Type B pancreatic cell (in vitro differentiated cells): Measurements from ENCODE around the gene FAM227B. TPM values are rescaled to one million over a fixed set of nuclear protein-coding genes. Genes with fewer than 3 reads are reported as not detected.

Experiments used
- DNase-seq: peaks from one replicate; pipeline ENCODE4 v3.0.0; 2021; ENCODE audit warnings: mixed read lengths; ENCODE audit not compliant: unreplicated experiment; ENCODE audit errors: extremely low spot score
- H3K27ac Mint-ChIP-seq: 2 replicates; pipeline ENCODE4 v1.8.0; 2021; ENCODE audit warnings: mild to moderate bottlenecking, mixed read lengths
- H3K27me3 Mint-ChIP-seq: 2 replicates; pipeline ENCODE4 v1.8.0; 2021; ENCODE audit warnings: mixed read lengths
- H3K36me3 Mint-ChIP-seq: 2 replicates; pipeline ENCODE4 v1.8.0; 2021; ENCODE audit warnings: mixed read lengths
- H3K4me1 Mint-ChIP-seq: one replicate; pipeline ENCODE4 v1.8.0; 2021; ENCODE audit warnings: mixed read lengths; ENCODE audit not compliant: unreplicated experiment
- H3K4me3 Mint-ChIP-seq: 2 replicates; pipeline ENCODE4 v1.8.0; 2021; ENCODE audit warnings: mild to moderate bottlenecking, mixed read lengths
- H3K9me3 Mint-ChIP-seq: 2 replicates; pipeline ENCODE4 v1.8.0; 2021; ENCODE audit warnings: mixed read lengths
- CTCF ChIP-seq: fragments of 200-600 bp; sonication (generic); conservative IDR thresholded peaks from 2 replicates; pipeline ENCODE4 v1.5.0; 2021; ENCODE audit warnings: antibody characterized with exemption, mild to moderate bottlenecking
- total RNA-seq: library from RNA; stranded (reverse); gene quantifications from 2 replicates; pipeline ENCODE4 v1.2.1, GENCODE V29; 2021; ENCODE audit warnings: low replicate concordance

FAM227B gene
- total RNA-seq, 1 donor from 2014 or later = 7.3 TPM

DNA sequence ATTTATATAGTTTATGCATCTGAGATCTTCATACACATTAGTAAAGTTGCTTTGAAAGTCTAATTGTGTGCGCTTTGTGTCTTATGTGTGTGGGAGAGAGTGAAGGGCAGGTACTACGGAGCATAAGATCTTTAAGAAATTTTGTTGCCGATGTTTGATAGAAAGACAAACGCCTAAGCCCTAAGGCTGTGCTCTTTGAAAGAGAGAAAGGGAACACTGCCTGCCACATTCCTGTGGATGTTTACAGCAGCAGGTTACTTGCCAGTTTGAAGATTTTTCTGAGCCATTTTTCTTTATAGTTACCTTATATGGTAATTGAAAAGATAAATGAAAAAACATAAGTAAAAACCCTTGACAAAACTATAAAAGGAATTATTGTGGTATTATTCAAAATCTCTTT lies 17.2 kb upstream of the FAM227B start:
- peaks cover 23% of the 10 kb centered on the region for H3K36me3 Mint-ChIP-seq
- DNase-seq = no peak
- peak overlapping the region; percentile 63 for H3K27ac Mint-ChIP-seq
- no peaks in the 10 kb centered on the region for H3K27me3 Mint-ChIP-seq
- TF ChIP-seq CTCF = no peak
- peak overlapping the region; percentile 4 for H3K4me3 Mint-ChIP-seq
- peaks cover 7% of the 10 kb centered on the region for H3K4me1 Mint-ChIP-seq
- no peaks in the 10 kb centered on the region for H3K9me3 Mint-ChIP-seq

DNA sequence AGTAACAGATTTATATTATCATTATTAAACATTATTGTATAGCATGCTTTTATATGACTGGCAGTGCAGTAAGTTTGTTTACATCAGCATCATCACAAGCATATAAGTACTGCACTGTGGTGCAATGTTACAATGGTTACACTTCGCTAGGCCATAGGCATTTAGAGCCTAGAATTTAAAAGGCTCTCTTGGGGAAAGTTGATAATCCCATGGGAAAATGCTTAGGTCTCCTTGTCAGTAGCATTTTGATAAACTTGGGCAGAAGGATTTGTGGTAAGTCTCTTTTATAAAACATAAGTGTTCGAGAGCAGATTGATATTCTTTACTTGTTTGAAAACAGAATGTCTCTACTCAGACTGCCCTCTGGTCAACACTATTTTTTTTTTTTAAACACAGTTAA lies 7.8 kb upstream of the FAM227B start:
- H3K27ac Mint-ChIP-seq = no peak overlapping the region
- no peaks in the 10 kb centered on the region for H3K27me3 Mint-ChIP-seq
- peaks cover 40% of the 10 kb centered on the region for H3K36me3 Mint-ChIP-seq
- DNase-seq = no peak
- peaks cover 4% of the 10 kb centered on the region for H3K9me3 Mint-ChIP-seq
- no peak for TF ChIP-seq CTCF
- peaks cover 2% of the 10 kb centered on the region for H3K4me1 Mint-ChIP-seq
- H3K4me3 Mint-ChIP-seq = no peak overlapping the region

GRCh38 chr15:49627407-49627877 lies 6.8 kb upstream of the FAM227B start:
- no peak for DNase-seq
- peaks cover 6% of the 10 kb centered on the region for H3K9me3 Mint-ChIP-seq
- H3K36me3 Mint-ChIP-seq = peaks cover 42% of the 10 kb centered on the region

DNA sequence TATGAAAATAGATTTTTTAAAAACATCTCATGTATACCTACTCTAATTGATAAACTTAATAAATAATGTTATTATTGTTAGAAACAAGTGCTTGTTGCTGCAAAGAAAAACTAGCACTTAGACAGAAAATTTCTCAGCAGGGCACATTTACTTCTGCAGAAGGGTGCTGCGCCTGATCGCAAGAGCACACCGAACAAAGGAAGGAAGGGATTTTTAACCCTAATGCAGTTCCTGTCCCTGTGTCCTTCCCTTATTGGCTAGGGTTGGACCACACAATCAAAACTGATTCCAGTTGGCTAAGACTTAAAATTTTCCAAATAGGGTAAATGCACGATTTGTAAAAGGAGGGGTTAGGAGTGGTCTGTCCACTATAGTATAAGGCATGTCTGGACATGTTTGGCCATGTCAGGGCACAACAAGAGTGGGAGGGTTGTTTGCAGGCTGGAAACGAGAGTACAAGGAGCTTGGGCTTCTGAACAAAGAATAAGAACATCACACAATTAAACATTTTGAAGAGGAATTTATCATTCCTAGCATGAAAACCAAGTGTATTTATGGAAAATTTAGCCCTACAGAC lies 4.9 kb upstream of the FAM227B start:
- DNase-seq = no peak
- no peaks in the 10 kb centered on the region for H3K27me3 Mint-ChIP-seq
- peaks cover 47% of the 10 kb centered on the region for H3K36me3 Mint-ChIP-seq
- H3K4me1 Mint-ChIP-seq = peaks cover 14% of the 10 kb centered on the region
- TF ChIP-seq CTCF = no peak
- peaks cover 6% of the 10 kb centered on the region for H3K9me3 Mint-ChIP-seq
- no peak overlapping the region for H3K27ac Mint-ChIP-seq
- no peak overlapping the region for H3K4me3 Mint-ChIP-seq

More at GRCh38 chr15:49627407-49627877, 6.8 kb upstream of the FAM227B start:
- Mint-ChIP-seq H3K4me3 (no peak overlapping the region), H3K27ac (no peak overlapping the region), H3K4me1 (peaks cover 4% of the 10 kb centered on the region), H3K27me3 (no peaks in the 10 kb centered on the region)
- TF ChIP-seq CTCF = no peak

GRCh38 chr15:49624056-49624455 lies 3.4 kb upstream of the FAM227B start:
- Mint-ChIP-seq H3K4me3 (peak overlapping the region; percentile 36), H3K27me3 (no peaks in the 10 kb centered on the region), H3K4me1 (peaks cover 18% of the 10 kb centered on the region), H3K27ac (no peak overlapping the region), H3K36me3 (peaks cover 35% of the 10 kb centered on the region), H3K9me3 (peaks cover 6% of the 10 kb centered on the region)
- no peak for TF ChIP-seq CTCF
- DNase-seq = no peak

GRCh38 chr15:49622561-49622960 lies 1.9 kb upstream of the FAM227B start:
- Mint-ChIP-seq H3K36me3 (peaks cover 29% of the 10 kb centered on the region), H3K27ac (peak overlapping the region; percentile 72), H3K4me3 (peak overlapping the region; percentile 97), H3K9me3 (peaks cover 10% of the 10 kb centered on the region), H3K4me1 (peaks cover 19% of the 10 kb centered on the region), H3K27me3 (no peaks in the 10 kb centered on the region)
- no peak for TF ChIP-seq CTCF
- DNase-seq = no peak
